ENCODE results near the gene CSF2. TPM values are rescaled to one million over a fixed set of nuclear protein-coding genes. Genes with fewer than 3 reads are reported as not detected.

CSF2 gene
- total and polyA plus RNA-seq, 12 donors = not detected

DNA sequence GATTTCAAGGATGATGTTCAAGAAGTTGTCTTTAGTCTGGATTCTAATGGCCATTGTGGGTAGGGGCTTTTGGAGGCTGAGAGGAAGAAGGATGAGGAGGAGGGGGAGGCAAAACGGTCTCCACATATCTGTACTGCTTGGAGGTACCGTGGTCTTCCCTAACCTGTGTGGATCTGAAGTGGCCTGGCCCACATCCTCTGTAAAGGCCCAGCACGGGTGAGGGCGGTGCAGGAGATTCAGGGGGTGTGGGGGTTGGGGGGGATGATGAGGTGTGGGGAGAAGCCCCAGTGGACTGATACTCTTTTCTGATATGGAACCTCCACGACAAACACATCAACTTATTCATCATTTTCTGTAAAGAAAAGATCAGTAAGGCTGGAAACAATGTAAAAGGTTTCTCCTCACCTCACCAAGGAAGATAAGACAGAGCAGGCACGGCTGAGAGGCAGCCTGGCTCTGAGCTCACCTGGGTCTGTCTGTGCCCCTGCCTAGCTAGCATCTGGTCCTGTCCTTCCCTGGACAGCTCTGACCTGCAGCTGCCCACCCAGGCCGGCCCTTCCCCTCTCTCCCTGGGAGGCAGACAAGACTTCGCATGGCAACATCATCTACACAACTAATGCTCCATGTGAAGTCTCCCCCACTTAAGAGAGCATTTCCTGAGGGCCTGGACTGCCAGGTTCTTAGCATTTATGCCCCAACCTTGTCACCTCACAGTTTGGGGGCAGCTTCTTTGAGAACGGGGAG lies 18.7 kb upstream of the CSF2 start:
- no peaks in the 10 kb centered on the region for H3K9me3 ChIP-seq
- H3K27ac ChIP-seq = no peak overlapping the region
- intact Hi-C loops (cut with DNase I) = no loop called here
- TF ChIP-seq CTCF (IDR thresholded peaks at IDR 0.05) = no peak
- H3K27me3 ChIP-seq = peaks cover 0 to 2% (median 0%) of the 10 kb centered on the region in 7 donors
- H3K36me3 ChIP-seq = no peaks in the 10 kb centered on the region
- 72 to 76% methylated on average over 9 of the region's 9 CpGs for WGBS, 2 donors
- H3K4me3 ChIP-seq = no peak overlapping the region
- DNase-seq (no peak), ATAC-seq (no peak)
- no peaks in the 10 kb centered on the region for H3K4me1 ChIP-seq

GRCh38 chr5:132055441-132055807 lies 18.2 kb upstream of the CSF2 start:
- Histone ChIP-seq H3K4me1 (no peaks in the 10 kb centered on the region), H3K27ac (no peak overlapping the region), H3K27me3 (no peaks in the 10 kb centered on the region), H3K9me3 (no peaks in the 10 kb centered on the region), H3K4me3 (no peak overlapping the region), H3K36me3 (no peaks in the 10 kb centered on the region)
- intact Hi-C loops (cut with DNase I) = no loop called here
- DNase-seq = no peak
- ATAC-seq = no peak
- no peak for TF ChIP-seq CTCF (IDR thresholded peaks at IDR 0.05)
- WGBS, 2 donors = 91 to 98% methylated on average over 1 of the region's 1 CpG

DNA sequence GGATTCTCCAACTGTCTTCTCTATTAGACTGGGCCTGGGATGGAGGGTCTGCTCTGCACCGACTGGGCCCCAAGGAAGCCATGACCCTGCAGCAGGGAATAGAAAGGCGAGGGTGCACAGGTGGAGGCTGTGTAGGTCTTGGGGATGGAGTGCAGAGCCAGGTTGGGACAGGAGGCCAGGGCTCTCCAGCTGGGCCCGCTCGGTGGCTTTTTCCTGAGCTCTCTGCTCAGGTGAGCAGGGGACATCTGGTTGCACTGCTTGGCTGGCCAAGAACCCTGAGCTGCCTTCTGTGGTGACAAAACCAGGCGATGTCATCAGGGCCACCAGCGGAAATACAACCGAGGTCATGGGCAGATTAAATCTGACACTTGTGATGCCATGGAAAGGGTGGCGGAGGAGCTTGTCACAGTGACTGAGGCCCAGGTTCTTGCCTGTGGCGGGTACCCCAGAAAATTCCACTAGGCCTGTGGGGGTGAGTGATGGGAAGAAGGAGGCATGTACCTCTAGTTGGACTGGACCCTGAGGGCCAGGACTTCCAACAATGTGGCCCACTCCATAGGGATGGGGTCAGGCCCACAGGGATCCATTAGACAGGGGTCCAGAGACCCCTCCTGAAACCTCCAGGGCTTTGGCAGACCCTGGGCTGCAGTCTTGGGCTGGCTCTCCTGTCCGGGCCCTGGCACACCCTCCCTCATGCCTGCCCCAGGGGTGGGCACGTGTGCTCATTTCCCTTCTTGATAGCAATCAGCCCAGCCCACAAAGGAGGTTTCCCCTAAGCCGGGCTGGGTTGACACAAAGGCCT lies 17.6 kb upstream of the CSF2 start:
- WGBS, 2 donors = 77 to 78% methylated on average over 12 of the region's 12 CpGs
- H3K9me3 ChIP-seq = no peaks in the 10 kb centered on the region
- H3K36me3 ChIP-seq = no peaks in the 10 kb centered on the region
- no peak overlapping the region for H3K27ac ChIP-seq
- no peaks in the 10 kb centered on the region for H3K27me3 ChIP-seq
- peak in 4 of 8 donors; percentile 15 to 59 (median 30) for ATAC-seq
- no peak overlapping the region for H3K4me3 ChIP-seq
- intact Hi-C loops (cut with DNase I) = no loop called here
- no peak for DNase-seq
- H3K4me1 ChIP-seq = no peaks in the 10 kb centered on the region
- no peak for TF ChIP-seq CTCF (IDR thresholded peaks at IDR 0.05)

DNA sequence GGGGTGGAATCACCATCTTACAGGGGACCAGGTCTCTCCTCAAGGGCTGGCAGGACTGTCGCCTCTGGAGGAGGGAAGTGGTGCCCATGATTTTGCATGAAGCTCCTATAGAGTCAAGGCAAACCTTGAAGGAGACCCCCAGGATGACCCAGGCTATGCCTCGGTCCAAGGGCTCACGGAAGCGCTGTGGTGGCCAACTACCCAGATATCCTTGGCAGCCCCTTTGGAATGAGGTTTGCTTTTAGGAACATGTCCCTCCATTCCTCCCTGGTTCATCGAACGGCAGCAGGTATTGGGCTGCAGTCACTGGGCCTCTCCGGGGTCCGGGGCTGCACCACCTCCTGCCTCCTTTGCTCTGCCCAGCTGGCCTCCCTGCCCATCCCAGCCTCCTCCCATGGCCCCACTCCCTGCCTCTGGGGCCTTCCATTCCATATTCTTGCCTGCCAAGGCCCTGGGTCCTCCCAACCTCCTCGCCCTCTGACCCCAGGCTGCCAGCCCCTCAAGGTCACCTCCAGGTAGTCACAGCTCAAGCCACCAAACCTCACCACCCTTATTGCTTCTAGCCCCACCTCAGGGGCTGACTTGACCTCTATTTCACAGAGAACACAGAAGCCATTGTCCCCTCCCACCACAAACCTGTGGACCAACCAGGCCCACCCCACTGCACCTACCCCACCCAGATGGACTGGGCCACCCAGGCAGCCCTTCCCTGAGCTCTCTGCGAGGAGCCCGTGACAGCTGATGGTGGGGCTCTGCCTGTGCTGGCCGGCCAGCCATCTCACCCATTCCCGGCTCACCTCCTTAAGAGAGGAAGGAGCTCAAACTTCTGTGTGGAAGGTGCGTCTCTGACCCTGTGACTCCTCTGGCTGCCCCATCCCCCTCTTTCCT lies 16.7 kb upstream of the CSF2 start:
- Histone ChIP-seq H3K4me3 (no peak overlapping the region), H3K36me3 (no peaks in the 10 kb centered on the region), H3K27me3 (no peaks in the 10 kb centered on the region), H3K9me3 (no peaks in the 10 kb centered on the region), H3K27ac (no peak overlapping the region), H3K4me1 (no peaks in the 10 kb centered on the region)
- ATAC-seq (no peak), DNase-seq (no peak)
- intact Hi-C loops (cut with DNase I) = no loop called here
- no peak for TF ChIP-seq CTCF (IDR thresholded peaks at IDR 0.05)
- WGBS, 2 donors = 86 to 90% methylated on average over 13 to 14 of the region's 14 CpGs

Measured in heart right ventricle (tissue), 16 donors.